Measurements from ENCODE around the gene PPME1.

PPME1 gene

GRCh38 chr11:74233683-74234082, 62.6 kb downstream of the PPME1 start:
- DNase-seq, result no peak

- no peak for DNase-seq
These were observed 64.0 kb downstream of the PPME1 start for GRCh38 chr11:74235121-74235520.

- DNase-seq, result no peak
These were observed 66.5 kb downstream of the PPME1 start for GRCh38 chr11:74237541-74237940.

GRCh38 chr11:74238243-74238642, 67.2 kb downstream of the PPME1 start:
- DNase-seq, result no peak

GRCh38 chr11:74248469-74248868, 77.4 kb downstream of the PPME1 start:
- DNase-seq, result no peak

GRCh38 chr11:74249496-74249895, 78.4 kb downstream of the PPME1 start:
- no peak for DNase-seq

- no peak for DNase-seq
These were observed 82.3 kb downstream of the PPME1 start for GRCh38 chr11:74253361-74253760.

- peak; percentile 83 for DNase-seq
These were observed 84.8 kb downstream of the PPME1 start for GRCh38 chr11:74255741-74256375.

GRCh38 chr11:74256378-74257133, 85.5 kb downstream of the PPME1 start:
- no peak for DNase-seq

- DNase-seq, result peak; percentile 22
These were observed 87.0 kb downstream of the PPME1 start for GRCh38 chr11:74257959-74258553.

GRCh38 chr11:74262725-74263124, 91.6 kb downstream of the PPME1 start:
- no peak for DNase-seq

GRCh38 chr11:74265256-74265655, 94.2 kb downstream of the PPME1 start:
- no peak for DNase-seq

GRCh38 chr11:74267014-74267413, 95.9 kb downstream of the PPME1 start:
- DNase-seq, result no peak

- DNase-seq, result no peak
These were observed 97.4 kb downstream of the PPME1 start for GRCh38 chr11:74268456-74268855.

GRCh38 chr11:74269161-74269811, 98.2 kb downstream of the PPME1 start:
- DNase-seq, result no peak

GRCh38 chr11:74272276-74272675, 101.2 kb downstream of the PPME1 start:
- no peak for DNase-seq

GRCh38 chr11:74276581-74276980, 105.5 kb downstream of the PPME1 start:
- DNase-seq, result no peak

GRCh38 chr11:74278103-74278502, 107.0 kb downstream of the PPME1 start:
- DNase-seq, result no peak

- no peak for DNase-seq
These were observed 107.7 kb downstream of the PPME1 start for GRCh38 chr11:74278721-74279161.

- no peak for DNase-seq
These were observed 108.2 kb downstream of the PPME1 start for GRCh38 chr11:74279256-74279655.

- DNase-seq, result no peak
These were observed 109.4 kb downstream of the PPME1 start for GRCh38 chr11:74280494-74280893.

GRCh38 chr11:74282421-74282820, 111.3 kb downstream of the PPME1 start:
- DNase-seq, result no peak

- no peak for DNase-seq
These were observed 111.9 kb downstream of the PPME1 start for GRCh38 chr11:74282914-74283371.

All from eye (tissue), 1 donor.